Neural progenitor cell (in vitro differentiated cells): Measurements from ENCODE around the gene GCFC2.

Source experiments
- EZH2phosphoT487 ChIP-seq: fragments of 200-600 bp; sonication (generic); IDR thresholded peaks from 2 replicates; pipeline ENCODE4 v1.6.1; 2017; ENCODE audit warnings: antibody characterized with exemption
- TF ChIP-seq, protein P1 (sequence below): fragments of 200-600 bp; sonication (generic); IDR thresholded peaks from 2 replicates; pipeline ENCODE4 v1.5.1; 2017; ENCODE audit warnings: antibody characterized with exemption, mild to moderate bottlenecking

DNA sequence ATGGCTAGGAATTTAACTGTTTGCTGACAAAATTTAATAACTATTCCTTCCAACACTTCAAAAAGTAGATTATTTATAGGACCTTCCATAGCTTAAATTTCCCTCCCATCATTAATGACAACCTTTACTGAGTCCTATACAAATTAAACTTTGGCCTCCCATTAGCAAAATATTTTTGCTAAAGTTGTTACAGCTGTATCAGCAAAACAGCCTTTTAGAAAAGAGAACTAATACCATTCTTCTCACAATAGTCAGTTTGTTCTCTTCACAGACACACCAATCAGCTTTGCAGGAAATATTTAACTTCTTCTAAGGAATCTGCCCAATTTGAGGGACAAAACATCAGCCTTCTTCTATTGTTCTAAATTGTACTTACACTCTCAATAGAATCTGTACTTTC, 12.0 kb upstream of the GCFC2 start:
- TF ChIP-seq, protein P1, sequence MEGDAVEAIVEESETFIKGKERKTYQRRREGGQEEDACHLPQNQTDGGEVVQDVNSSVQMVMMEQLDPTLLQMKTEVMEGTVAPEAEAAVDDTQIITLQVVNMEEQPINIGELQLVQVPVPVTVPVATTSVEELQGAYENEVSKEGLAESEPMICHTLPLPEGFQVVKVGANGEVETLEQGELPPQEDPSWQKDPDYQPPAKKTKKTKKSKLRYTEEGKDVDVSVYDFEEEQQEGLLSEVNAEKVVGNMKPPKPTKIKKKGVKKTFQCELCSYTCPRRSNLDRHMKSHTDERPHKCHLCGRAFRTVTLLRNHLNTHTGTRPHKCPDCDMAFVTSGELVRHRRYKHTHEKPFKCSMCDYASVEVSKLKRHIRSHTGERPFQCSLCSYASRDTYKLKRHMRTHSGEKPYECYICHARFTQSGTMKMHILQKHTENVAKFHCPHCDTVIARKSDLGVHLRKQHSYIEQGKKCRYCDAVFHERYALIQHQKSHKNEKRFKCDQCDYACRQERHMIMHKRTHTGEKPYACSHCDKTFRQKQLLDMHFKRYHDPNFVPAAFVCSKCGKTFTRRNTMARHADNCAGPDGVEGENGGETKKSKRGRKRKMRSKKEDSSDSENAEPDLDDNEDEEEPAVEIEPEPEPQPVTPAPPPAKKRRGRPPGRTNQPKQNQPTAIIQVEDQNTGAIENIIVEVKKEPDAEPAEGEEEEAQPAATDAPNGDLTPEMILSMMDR: no peak
- no peak for TF ChIP-seq EZH2phosphoT487
